Measurements from ENCODE around the gene SYTL3.

SYTL3 gene

DNA sequence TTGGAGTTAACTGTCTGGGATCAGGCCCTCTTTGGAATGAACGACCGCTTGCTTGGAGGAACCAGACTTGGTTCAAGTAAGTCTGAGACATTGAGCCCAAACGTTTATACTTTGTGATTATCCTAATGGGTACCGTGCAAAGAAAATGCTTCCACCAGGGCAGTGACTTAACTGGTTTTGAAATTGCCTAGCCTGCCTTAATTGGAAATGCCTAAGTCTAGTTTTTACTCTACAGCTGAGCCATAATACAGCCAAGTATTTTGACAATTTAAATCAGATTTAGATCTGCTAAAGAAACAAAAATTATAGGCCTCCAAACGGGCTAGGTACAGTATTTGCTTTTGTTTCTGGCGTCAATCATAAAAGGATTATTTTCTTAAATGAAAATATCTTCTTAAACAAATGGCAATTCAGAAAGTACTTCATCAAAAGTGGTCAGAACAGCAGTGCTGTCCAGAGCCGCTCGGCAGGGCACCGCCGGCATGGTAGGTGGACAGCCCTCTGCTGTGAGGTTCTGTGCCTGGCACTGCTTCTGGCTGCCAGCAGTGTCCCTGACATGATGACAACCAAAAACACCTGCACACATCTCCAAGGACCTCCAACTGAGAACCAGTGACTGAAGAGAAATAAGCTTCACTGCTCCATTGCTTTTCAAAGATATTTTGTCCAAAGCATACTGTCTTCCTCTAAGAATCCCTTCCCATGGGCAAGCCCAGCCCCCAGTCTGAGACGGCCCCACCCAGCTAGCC lies 113.8 kb downstream of the SYTL3 start:
- H3K27me3 ChIP-seq (replicated peaks): no peaks in the 10 kb centered on the region
- no peak for DNase-seq
- in situ Hi-C loops (cut with HindIII; ENCODE audit: low pct_ligation_motif_present, low sequenced_read_pairs): no loop called here
- no peak overlapping the region for H3K4me3 ChIP-seq (ENCODE audit: low read depth, low read length)
- TF ChIP-seq, protein P1, sequence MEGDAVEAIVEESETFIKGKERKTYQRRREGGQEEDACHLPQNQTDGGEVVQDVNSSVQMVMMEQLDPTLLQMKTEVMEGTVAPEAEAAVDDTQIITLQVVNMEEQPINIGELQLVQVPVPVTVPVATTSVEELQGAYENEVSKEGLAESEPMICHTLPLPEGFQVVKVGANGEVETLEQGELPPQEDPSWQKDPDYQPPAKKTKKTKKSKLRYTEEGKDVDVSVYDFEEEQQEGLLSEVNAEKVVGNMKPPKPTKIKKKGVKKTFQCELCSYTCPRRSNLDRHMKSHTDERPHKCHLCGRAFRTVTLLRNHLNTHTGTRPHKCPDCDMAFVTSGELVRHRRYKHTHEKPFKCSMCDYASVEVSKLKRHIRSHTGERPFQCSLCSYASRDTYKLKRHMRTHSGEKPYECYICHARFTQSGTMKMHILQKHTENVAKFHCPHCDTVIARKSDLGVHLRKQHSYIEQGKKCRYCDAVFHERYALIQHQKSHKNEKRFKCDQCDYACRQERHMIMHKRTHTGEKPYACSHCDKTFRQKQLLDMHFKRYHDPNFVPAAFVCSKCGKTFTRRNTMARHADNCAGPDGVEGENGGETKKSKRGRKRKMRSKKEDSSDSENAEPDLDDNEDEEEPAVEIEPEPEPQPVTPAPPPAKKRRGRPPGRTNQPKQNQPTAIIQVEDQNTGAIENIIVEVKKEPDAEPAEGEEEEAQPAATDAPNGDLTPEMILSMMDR (IDR thresholded peaks at IDR 0.05; ENCODE audit: low read depth, low read length, missing control alignments): no peak
- H3K27ac ChIP-seq: no peak overlapping the region
- peaks cover 38% of the 10 kb centered on the region for H3K36me3 ChIP-seq (replicated peaks)

DNA sequence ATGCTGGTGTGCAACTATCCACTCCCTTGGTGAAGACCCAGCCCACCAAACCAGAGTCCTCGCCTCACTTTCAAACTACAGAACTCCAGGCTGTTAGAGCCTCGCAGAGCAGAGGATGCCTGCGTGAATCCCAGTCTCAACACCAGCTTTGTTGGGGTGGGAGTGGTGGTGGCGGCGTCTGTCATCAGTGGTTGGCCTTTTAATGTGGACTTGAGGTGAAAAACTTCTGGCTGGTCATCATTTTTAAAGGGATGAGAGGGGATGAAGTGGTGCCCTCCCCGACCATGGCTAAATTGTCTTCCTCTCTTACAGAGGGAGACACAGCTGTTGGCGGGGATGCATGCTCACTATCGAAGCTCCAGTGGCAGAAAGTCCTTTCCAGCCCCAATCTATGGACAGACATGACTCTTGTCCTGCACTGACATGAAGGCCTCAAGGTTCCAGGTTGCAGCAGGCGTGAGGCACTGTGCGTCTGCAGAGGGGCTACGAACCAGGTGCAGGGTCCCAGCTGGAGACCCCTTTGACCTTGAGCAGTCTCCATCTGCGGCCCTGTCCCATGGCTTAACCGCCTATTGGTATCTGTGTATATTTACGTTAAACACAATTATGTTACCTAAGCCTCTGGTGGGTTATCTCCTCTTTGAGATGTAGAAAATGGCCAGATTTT lies 114.5 kb downstream of the SYTL3 start:
- no peak for DNase-seq
- Histone ChIP-seq H3K27me3 (replicated peaks) (no peaks in the 10 kb centered on the region), H3K4me3 (ENCODE audit: low read depth, low read length) (no peak overlapping the region), H3K36me3 (replicated peaks) (peaks cover 45% of the 10 kb centered on the region), H3K27ac (no peak overlapping the region)
- TF ChIP-seq, protein P1 (IDR thresholded peaks at IDR 0.05; ENCODE audit: low read depth, low read length, missing control alignments): no peak
- in situ Hi-C loops (cut with HindIII; ENCODE audit: low pct_ligation_motif_present, low sequenced_read_pairs): no loop called here

DNA sequence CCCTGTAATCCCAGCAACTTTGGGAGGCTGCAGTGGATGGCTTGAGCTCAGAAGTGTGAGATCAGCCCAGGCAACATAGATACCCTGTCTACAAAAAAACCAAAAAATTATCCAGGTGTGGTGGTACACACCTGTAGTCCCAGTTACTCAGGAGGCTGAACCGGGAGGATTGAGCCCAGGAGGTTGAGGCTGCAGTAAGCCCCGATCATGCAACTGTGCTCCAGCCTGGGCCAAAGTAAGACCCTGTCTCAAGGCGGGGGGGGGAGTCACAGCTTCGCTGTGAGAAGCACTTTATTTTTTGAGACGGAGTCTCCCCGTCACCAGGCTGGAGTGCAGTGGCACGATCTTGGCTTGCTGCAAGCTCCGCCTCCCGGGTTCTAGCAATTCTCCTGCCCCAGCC lies 115.1 kb downstream of the SYTL3 start:
- Histone ChIP-seq H3K4me3 (ENCODE audit: low read depth, low read length) (no peak overlapping the region), H3K27me3 (replicated peaks) (no peaks in the 10 kb centered on the region), H3K36me3 (replicated peaks) (peaks cover 51% of the 10 kb centered on the region), H3K27ac (no peak overlapping the region)
- TF ChIP-seq, protein P1 (IDR thresholded peaks at IDR 0.05; ENCODE audit: low read depth, low read length, missing control alignments): no peak
- in situ Hi-C loops (cut with HindIII; ENCODE audit: low pct_ligation_motif_present, low sequenced_read_pairs): no loop called here
- DNase-seq: no peak

DNA sequence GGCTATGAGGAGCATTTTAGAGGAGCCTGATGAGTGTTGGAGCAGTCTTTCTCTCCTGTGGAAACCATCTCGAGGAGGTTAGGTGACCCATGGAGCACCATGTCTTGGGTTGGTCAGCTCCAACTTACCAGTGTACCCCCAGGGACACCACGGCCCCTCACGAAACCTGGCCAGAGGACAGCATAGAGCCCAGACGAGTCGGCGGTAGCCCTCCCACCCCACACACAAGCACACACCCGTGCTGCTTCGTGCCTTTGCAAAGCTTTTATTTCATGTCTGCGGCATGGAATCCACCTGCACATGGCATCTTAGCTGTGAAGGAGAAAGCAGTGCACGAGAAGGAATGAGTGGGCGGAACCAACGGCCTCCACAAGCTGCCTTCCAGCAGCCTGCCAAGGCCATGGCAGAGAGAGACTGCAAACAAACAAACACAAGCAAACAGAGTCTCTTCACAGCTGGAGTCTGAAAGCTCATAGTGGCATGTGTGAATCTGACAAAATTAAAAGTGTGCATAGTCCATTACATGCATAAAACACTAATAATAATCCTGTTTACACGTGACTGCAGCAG lies 115.7 kb downstream of the SYTL3 start:
- TF ChIP-seq, protein P1 (IDR thresholded peaks at IDR 0.05; ENCODE audit: low read depth, low read length, missing control alignments): no peak
- Histone ChIP-seq H3K36me3 (replicated peaks) (peaks cover 58% of the 10 kb centered on the region), H3K27me3 (replicated peaks) (no peaks in the 10 kb centered on the region), H3K27ac (no peak overlapping the region), H3K4me3 (ENCODE audit: low read depth, low read length) (no peak overlapping the region)
- in situ Hi-C loops (cut with HindIII; ENCODE audit: low pct_ligation_motif_present, low sequenced_read_pairs): no loop called here
- no peak for DNase-seq

DNA sequence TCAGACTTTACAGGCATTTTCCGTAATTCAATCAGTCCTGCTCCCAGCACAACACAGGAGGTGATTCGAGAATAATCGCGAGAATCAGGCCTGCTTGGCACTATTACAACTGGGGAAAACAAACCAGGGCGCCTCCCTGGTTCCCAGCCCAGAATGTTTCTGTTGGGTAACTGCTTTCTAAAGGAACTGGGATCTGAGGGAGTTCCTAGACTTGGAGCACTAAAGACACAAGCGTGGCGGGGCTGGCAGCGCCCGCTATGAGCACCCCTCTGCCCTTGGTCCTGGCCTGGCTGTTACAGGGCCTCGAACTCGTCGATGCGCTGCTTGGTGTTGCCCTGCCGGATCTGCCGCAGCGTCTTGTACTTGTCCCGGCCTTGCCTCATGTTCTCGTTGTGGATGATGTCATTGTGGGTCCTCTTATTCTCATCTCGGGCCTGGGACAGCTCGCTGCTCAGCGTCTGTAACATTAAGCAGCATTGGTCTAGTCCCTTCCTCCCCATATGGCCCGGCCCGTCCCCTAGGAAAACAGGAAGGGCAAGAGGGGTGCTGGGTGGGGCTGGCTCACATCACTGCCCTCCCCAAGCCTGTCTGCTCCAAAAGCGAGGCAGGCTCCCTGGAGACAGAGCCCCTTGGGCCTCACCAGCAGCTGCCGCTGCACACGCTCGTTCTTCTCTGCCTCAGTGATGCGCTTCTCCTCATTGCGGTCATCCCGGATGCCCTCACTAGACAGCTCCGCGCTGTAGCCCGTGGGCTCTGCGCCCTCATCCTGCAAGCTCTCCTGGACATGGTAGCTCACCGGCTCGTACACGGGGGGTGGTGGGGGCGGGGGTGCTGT lies 117.0 kb downstream of the SYTL3 start:
- Histone ChIP-seq H3K27me3 (replicated peaks) (no peaks in the 10 kb centered on the region), H3K27ac (no peak overlapping the region), H3K4me3 (ENCODE audit: low read depth, low read length) (no peak overlapping the region), H3K36me3 (replicated peaks) (peaks cover 69% of the 10 kb centered on the region)
- DNase-seq: no peak
- TF ChIP-seq, protein P1 (IDR thresholded peaks at IDR 0.05; ENCODE audit: low read depth, low read length, missing control alignments): no peak
- in situ Hi-C loops (cut with HindIII; ENCODE audit: low pct_ligation_motif_present, low sequenced_read_pairs): no loop called here
